Testis (tissue), 2 donors: Measurements from ENCODE around the gene GPR39.

ENCODE experiments used
- POLR2A ChIP-seq: fragments of 450-650 bp; IDR thresholded peaks from one replicate; pipeline ENCODE4 v1.6.1; 2017; ENCODE audit warnings: antibody characterized with exemption, mild to moderate bottlenecking, moderate library complexity
- TF ChIP-seq, protein P1 (sequence below), 3 experiments: fragments of 450-650 bp in 2 of 3; fragments of 200-600 bp in 1 of 3; sonication (generic) in 1 of 3; IDR thresholded peaks; one replicate each; pipeline ENCODE4 v1.5.1; 2016 to 2019; ENCODE audit warnings: antibody characterized with exemption in 3 of 3, mild to moderate bottlenecking in 2 of 3, moderate library complexity in 1 of 3

DNA sequence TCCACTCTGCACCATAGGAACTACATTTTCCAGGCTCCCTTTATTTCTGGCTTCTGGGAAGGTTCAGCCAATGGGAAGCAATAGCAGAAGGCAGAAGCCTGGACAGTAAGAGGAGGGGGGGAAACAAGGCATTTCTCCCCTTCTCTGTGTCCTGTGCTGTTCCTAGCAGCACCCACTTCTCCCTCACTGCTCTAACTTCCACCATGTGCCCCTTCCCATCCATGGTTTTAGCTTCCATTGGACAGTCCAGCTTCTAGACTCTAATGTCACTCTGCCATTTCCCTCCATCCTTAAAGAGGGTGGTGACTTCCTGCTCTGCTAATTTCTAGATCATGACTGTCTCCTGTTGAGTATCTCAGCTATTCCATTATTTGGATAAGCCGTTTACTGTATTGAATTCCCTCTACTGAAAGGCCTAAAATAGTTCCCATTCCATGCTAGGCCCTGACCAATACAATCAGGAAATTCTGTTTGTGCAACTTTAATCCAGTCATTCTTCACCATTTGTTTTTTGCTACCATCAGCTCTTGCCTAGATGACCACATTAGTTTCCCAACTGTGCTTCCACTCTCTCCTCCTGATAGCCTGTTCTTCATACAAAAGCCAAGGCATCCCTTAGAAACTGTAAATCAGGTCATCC, 274.2 kb downstream of the GPR39 start:
- no peak for TF ChIP-seq POLR2A
- TF ChIP-seq, protein P1, sequence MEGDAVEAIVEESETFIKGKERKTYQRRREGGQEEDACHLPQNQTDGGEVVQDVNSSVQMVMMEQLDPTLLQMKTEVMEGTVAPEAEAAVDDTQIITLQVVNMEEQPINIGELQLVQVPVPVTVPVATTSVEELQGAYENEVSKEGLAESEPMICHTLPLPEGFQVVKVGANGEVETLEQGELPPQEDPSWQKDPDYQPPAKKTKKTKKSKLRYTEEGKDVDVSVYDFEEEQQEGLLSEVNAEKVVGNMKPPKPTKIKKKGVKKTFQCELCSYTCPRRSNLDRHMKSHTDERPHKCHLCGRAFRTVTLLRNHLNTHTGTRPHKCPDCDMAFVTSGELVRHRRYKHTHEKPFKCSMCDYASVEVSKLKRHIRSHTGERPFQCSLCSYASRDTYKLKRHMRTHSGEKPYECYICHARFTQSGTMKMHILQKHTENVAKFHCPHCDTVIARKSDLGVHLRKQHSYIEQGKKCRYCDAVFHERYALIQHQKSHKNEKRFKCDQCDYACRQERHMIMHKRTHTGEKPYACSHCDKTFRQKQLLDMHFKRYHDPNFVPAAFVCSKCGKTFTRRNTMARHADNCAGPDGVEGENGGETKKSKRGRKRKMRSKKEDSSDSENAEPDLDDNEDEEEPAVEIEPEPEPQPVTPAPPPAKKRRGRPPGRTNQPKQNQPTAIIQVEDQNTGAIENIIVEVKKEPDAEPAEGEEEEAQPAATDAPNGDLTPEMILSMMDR (IDR thresholded peaks at IDR 0.05) = no peak
